ENCODE data around the gene DBN1. TPM values are rescaled to one million over a fixed set of nuclear protein-coding genes. Genes with fewer than 3 reads are reported as not detected.

The DBN1 gene
- total RNA-seq, 4 donors from 2014 or later = 89.8 to 139 (median 111) TPM

GRCh38 chr5:177494346-177495195 lies 21.1 kb upstream of the DBN1 start:
- Histone ChIP-seq H3K27ac (peak overlapping the region; percentile 58 to 97 (median 86)), H3K4me1 (peaks cover 0 to 86% (median 44%) of the 10 kb centered on the region in 4 donors), H3K27me3 (no peaks in the 10 kb centered on the region), H3K4me3 (peak overlapping the region in 1 of 4 donors; percentile 71), H3K9me3 (no peaks in the 10 kb centered on the region), H3K36me3 (peaks cover 0 to 30% (median 0%) of the 10 kb centered on the region in 3 donors)
- TF ChIP-seq CTCF (IDR thresholded peaks at IDR 0.05) = peak in 4 of 5 experiments; percentile 21 to 34 (median 28)
- TF ChIP-seq EP300 (IDR thresholded peaks at IDR 0.05) = no peak
- 7 to 17% methylated on average over 8 to 11 of the region's 11 CpGs for WGBS, 2 donors
- peak in 1 of 2 donors; percentile 33 for DNase-seq (ENCODE audit: low spot score in 2 of 2)

GRCh38 chr5:177493795-177494345 lies 20.4 kb upstream of the DBN1 start:
- DNase-seq (ENCODE audit: low spot score in 2 of 2) = no peak
- Histone ChIP-seq H3K9me3 (no peaks in the 10 kb centered on the region), H3K36me3 (peaks cover 0 to 37% (median 0%) of the 10 kb centered on the region in 3 donors), H3K27me3 (no peaks in the 10 kb centered on the region), H3K4me1 (peaks cover 0 to 91% (median 44%) of the 10 kb centered on the region in 4 donors), H3K27ac (peak overlapping the region; percentile 58 to 97 (median 86)), H3K4me3 (no peak overlapping the region)
- no peak for TF ChIP-seq EP300 (IDR thresholded peaks at IDR 0.05)
- TF ChIP-seq POLR2A (IDR thresholded peaks at IDR 0.05) = no peak
- TF ChIP-seq CTCF (IDR thresholded peaks at IDR 0.05) = no peak
- 51 to 66% methylated on average over 5 of the region's 5 CpGs for WGBS, 2 donors

- H3K36me3 ChIP-seq = peaks cover 0 to 47% (median 0%) of the 10 kb centered on the region in 3 donors
- peaks cover 0 to 81% (median 40%) of the 10 kb centered on the region in 4 donors for H3K4me1 ChIP-seq
- H3K27me3 ChIP-seq = no peaks in the 10 kb centered on the region
- H3K27ac ChIP-seq = peak overlapping the region in 2 of 4 donors; percentile 93 to 97
- 63 to 67% methylated on average over 6 to 7 of the region's 7 CpGs for WGBS, 2 donors
- no peak overlapping the region for H3K4me3 ChIP-seq
- no peak for DNase-seq (ENCODE audit: low spot score in 2 of 2)
- TF ChIP-seq EP300 (IDR thresholded peaks at IDR 0.05) (no peak), CTCF (IDR thresholded peaks at IDR 0.05) (no peak), POLR2A (IDR thresholded peaks at IDR 0.05) (no peak)
- no peaks in the 10 kb centered on the region for H3K9me3 ChIP-seq
Observed at GRCh38 chr5:177492841-177493240, 19.4 kb upstream of the DBN1 start.

GRCh38 chr5:177491983-177492746 lies 18.7 kb upstream of the DBN1 start:
- no peaks in the 10 kb centered on the region for H3K27me3 ChIP-seq
- TF ChIP-seq EP300 (IDR thresholded peaks at IDR 0.05) (no peak), POLR2A (IDR thresholded peaks at IDR 0.05) (no peak), CTCF (IDR thresholded peaks at IDR 0.05) (no peak)
- H3K9me3 ChIP-seq = no peaks in the 10 kb centered on the region
- WGBS, 2 donors = 86 to 90% methylated on average over 39 to 50 of the region's 54 CpGs
- H3K4me1 ChIP-seq = peaks cover 0 to 78% (median 39%) of the 10 kb centered on the region in 4 donors
- H3K27ac ChIP-seq = peak overlapping the region in 2 of 4 donors; percentile 93 to 97
- no peak overlapping the region for H3K4me3 ChIP-seq
- no peak for DNase-seq (ENCODE audit: low spot score in 2 of 2)
- H3K36me3 ChIP-seq = peaks cover 0 to 54% (median 0%) of the 10 kb centered on the region in 3 donors

Data from tibial nerve (tissue), 4 donors.